Measurements from ENCODE around the gene EBPL. TPM values are rescaled to one million over a fixed set of nuclear protein-coding genes. Genes with fewer than 3 reads are reported as not detected.

The EBPL gene
- polyA plus RNA-seq, 1 donor (not counting 4 experiments of a cell fraction or from before 2014, with no cell fraction given) = 107 TPM

GRCh38 chr13:49638744-49639072 is 52.6 kb downstream of the EBPL start:
- no peak for FAIRE-seq
- no peaks in the 10 kb centered on the region for H3K79me2 ChIP-seq (ENCODE audit: control insufficient read depth, insufficient read depth, low read length)
- H3K9me1 ChIP-seq (ENCODE audit: control insufficient read depth, extremely low read depth, insufficient read depth, low read length) = no peaks in the 10 kb centered on the region
- no peak for DNase-seq (ENCODE audit: low read depth, low spot score)
- H3K9me3 ChIP-seq (ENCODE audit: control insufficient read depth, low read depth, low read length) = no peaks in the 10 kb centered on the region
- no peak overlapping the region for H3K9ac ChIP-seq (ENCODE audit: control insufficient read depth, extremely low read depth, insufficient read depth, low read length)
- peaks cover 8% of the 10 kb centered on the region for H3K4me1 ChIP-seq (ENCODE audit: control insufficient read depth, extremely low read depth, insufficient read depth, low read length)
- no peaks in the 10 kb centered on the region for H3K36me3 ChIP-seq (ENCODE audit: control insufficient read depth in 2 of 2, extremely low read depth in 1 of 2, insufficient read depth in 2 of 2, low read length in 2 of 2)
- dilution Hi-C loops (cut with MboI; ENCODE audit: extremely low pct_ligation_motif_present, low sequenced_read_pairs) = no loop called here
- no peak overlapping the region for H3K4me2 ChIP-seq (ENCODE audit: control insufficient read depth, extremely low read depth, insufficient read depth, low read depth, low read length)
- H3K27me3 ChIP-seq (ENCODE audit: control insufficient read depth, extremely low read depth, insufficient read depth, low read length) = no peaks in the 10 kb centered on the region
- H4K20me1 ChIP-seq (ENCODE audit: control insufficient read depth, extremely low read depth, insufficient read depth, low read length) = no peaks in the 10 kb centered on the region
- H3K4me3 ChIP-seq (ENCODE audit: control insufficient read depth in 2 of 3, extremely low read depth in 1 of 3, insufficient read depth in 2 of 3, low read depth in 1 of 3, low read length in 3 of 3) = no peak overlapping the region
- H3K27ac ChIP-seq (ENCODE audit: control insufficient read depth, insufficient read depth, low read length) = no peak overlapping the region
- TF ChIP-seq EZH2 (IDR thresholded peaks at IDR 0.05; ENCODE audit: low read length) = no peak
- no peak for TF ChIP-seq CTCF (optimal IDR thresholded peaks at IDR 0.05 in 1 of 3, IDR thresholded peaks at IDR 0.05 in 1 of 3, conservative IDR thresholded peaks at IDR 0.05 in 1 of 3; ENCODE audit: extremely low read depth in 1 of 3, insufficient read depth in 2 of 3, low read length in 3 of 3)
- no peak overlapping the region for H2AFZ ChIP-seq (ENCODE audit: control insufficient read depth, low read length)

- H3K9ac ChIP-seq (ENCODE audit: control insufficient read depth, extremely low read depth, insufficient read depth, low read length) = no peak overlapping the region
- H3K36me3 ChIP-seq (ENCODE audit: control insufficient read depth in 2 of 2, extremely low read depth in 1 of 2, insufficient read depth in 2 of 2, low read length in 2 of 2) = no peaks in the 10 kb centered on the region
- no peaks in the 10 kb centered on the region for H4K20me1 ChIP-seq (ENCODE audit: control insufficient read depth, extremely low read depth, insufficient read depth, low read length)
- H3K9me3 ChIP-seq (ENCODE audit: control insufficient read depth, low read depth, low read length) = no peaks in the 10 kb centered on the region
- no peaks in the 10 kb centered on the region for H3K79me2 ChIP-seq (ENCODE audit: control insufficient read depth, insufficient read depth, low read length)
- no peak overlapping the region for H3K4me2 ChIP-seq (ENCODE audit: control insufficient read depth, extremely low read depth, insufficient read depth, low read depth, low read length)
- dilution Hi-C loops (cut with MboI; ENCODE audit: extremely low pct_ligation_motif_present, low sequenced_read_pairs) = no loop called here
- TF ChIP-seq CTCF (optimal IDR thresholded peaks at IDR 0.05 in 1 of 3, IDR thresholded peaks at IDR 0.05 in 1 of 3, conservative IDR thresholded peaks at IDR 0.05 in 1 of 3; ENCODE audit: extremely low read depth in 1 of 3, insufficient read depth in 2 of 3, low read length in 3 of 3) (no peak), EZH2 (IDR thresholded peaks at IDR 0.05; ENCODE audit: low read length) (no peak)
- peaks cover 8% of the 10 kb centered on the region for H3K4me1 ChIP-seq (ENCODE audit: control insufficient read depth, extremely low read depth, insufficient read depth, low read length)
- no peaks in the 10 kb centered on the region for H3K27me3 ChIP-seq (ENCODE audit: control insufficient read depth, extremely low read depth, insufficient read depth, low read length)
- no peak overlapping the region for H3K4me3 ChIP-seq (ENCODE audit: control insufficient read depth in 2 of 3, extremely low read depth in 1 of 3, insufficient read depth in 2 of 3, low read depth in 1 of 3, low read length in 3 of 3)
- FAIRE-seq (no peak), DNase-seq (ENCODE audit: low read depth, low spot score) (no peak)
- no peak overlapping the region for H2AFZ ChIP-seq (ENCODE audit: control insufficient read depth, low read length)
- no peak overlapping the region for H3K27ac ChIP-seq (ENCODE audit: control insufficient read depth, insufficient read depth, low read length)
- no peaks in the 10 kb centered on the region for H3K9me1 ChIP-seq (ENCODE audit: control insufficient read depth, extremely low read depth, insufficient read depth, low read length)
Measured at GRCh38 chr13:49638030-49638743, 53.1 kb downstream of the EBPL start.
